NOMO-1 treated with DMSO at 0.1 percent for 48 hours (cell line): ENCODE measurements around the gene RPS2.
"Not testable (repeated sequence)": the region's sequence is repeated elsewhere in the genome, so short reads cannot be mapped to it uniquely, and the experiment has no call there.

Source experiments
- DNase-seq: peaks from one replicate; lab custom pipeline; 2025; ENCODE audit not compliant: unreplicated experiment; lab: John Stamatoyannopoulos, UW

RPS2 gene

GRCh38 chr16:1964506-1965395, at the start of gene RPS2:
Gene RPS2 (minus strand): TSS chr16:1964826. CDS start chr16:1964625, 201 bp downstream.
- peak; percentile 98 for DNase-seq

- DNase-seq: no peak
These were observed 48.9 kb upstream of the RPS2 start for GRCh38 chr16:2013527-2013926.

- DNase-seq: not testable (repeated sequence)
These were observed 47.1 kb upstream of the RPS2 start for GRCh38 chr16:2011726-2012125.

- DNase-seq: peak; percentile 77
These were observed 45.3 kb upstream of the RPS2 start, which contains the start of gene ZNF598 for GRCh38 chr16:2009791-2010510. Gene ZNF598 (minus strand): TSS chr16:2009821.

GRCh38 chr16:2009164-2009711, 44.6 kb upstream of the RPS2 start:
- no peak for DNase-seq

GRCh38 chr16:2008631-2009163, 44.1 kb upstream of the RPS2 start:
- DNase-seq: peak; percentile 31

- DNase-seq: peak; percentile 25
These were observed 43.4 kb upstream of the RPS2 start for GRCh38 chr16:2008009-2008526.

- DNase-seq: no peak
These were observed 42.6 kb upstream of the RPS2 start for GRCh38 chr16:2007081-2007836.

- DNase-seq: no peak
These were observed 41.7 kb upstream of the RPS2 start for GRCh38 chr16:2006317-2006716.

GRCh38 chr16:2005646-2006045, 41.0 kb upstream of the RPS2 start:
- DNase-seq: no peak

GRCh38 chr16:2004795-2005517, 40.3 kb upstream of the RPS2 start:
- no peak for DNase-seq

GRCh38 chr16:2003827-2004641, 39.4 kb upstream of the RPS2 start:
- DNase-seq: peak; percentile 73

GRCh38 chr16:2003231-2003826, 38.7 kb upstream of the RPS2 start:
- no peak for DNase-seq

GRCh38 chr16:2002406-2003230, 38.0 kb upstream of the RPS2 start:
- no peak for DNase-seq

- DNase-seq: no peak
These were observed 37.1 kb upstream of the RPS2 start for GRCh38 chr16:2001456-2002355.

- no peak for DNase-seq
These were observed 36.4 kb upstream of the RPS2 start for GRCh38 chr16:2001035-2001434.
